Measurements from ENCODE around the gene RHOXF1.

DNA sequence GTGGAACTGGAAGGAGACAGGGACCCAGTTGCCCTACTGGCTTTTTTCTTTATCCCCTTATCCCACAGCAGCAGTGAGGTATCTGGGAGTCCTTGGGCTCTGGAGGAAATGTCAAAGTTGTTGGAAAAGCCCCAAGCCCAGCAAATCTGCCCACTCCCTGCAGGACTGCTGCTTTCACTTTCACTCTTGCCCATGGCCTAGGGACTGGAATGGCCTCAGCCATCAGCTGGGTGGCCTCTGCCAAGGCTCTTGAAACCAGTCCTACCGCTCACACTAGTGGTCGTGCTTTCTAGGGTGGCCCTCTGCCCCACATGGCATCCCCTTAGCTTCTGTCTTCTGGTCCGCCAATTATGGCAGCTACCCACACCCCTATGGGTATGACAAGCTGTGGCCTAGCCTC is 9.7 kb upstream of the RHOXF1 start:
- TF ChIP-seq, protein P1, sequence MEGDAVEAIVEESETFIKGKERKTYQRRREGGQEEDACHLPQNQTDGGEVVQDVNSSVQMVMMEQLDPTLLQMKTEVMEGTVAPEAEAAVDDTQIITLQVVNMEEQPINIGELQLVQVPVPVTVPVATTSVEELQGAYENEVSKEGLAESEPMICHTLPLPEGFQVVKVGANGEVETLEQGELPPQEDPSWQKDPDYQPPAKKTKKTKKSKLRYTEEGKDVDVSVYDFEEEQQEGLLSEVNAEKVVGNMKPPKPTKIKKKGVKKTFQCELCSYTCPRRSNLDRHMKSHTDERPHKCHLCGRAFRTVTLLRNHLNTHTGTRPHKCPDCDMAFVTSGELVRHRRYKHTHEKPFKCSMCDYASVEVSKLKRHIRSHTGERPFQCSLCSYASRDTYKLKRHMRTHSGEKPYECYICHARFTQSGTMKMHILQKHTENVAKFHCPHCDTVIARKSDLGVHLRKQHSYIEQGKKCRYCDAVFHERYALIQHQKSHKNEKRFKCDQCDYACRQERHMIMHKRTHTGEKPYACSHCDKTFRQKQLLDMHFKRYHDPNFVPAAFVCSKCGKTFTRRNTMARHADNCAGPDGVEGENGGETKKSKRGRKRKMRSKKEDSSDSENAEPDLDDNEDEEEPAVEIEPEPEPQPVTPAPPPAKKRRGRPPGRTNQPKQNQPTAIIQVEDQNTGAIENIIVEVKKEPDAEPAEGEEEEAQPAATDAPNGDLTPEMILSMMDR (tag by site-specific recombination; IDR thresholded peaks at IDR 0.05), result no peak
- TF ChIP-seq ZNF132 (tag by site-specific recombination; IDR thresholded peaks at IDR 0.05; ENCODE audit: borderline replicate concordance) (no peak), ZNF146 (tag by site-specific recombination; IDR thresholded peaks at IDR 0.05) (no peak), ZNF660 (tag by site-specific recombination; IDR thresholded peaks at IDR 0.05) (no peak), YY1 (tag by site-specific recombination; IDR thresholded peaks at IDR 0.05) (no peak), TCF7L2 (IDR thresholded peaks at IDR 0.05; ENCODE audit: borderline replicate concordance, low read depth, low read length) (no peak)
- TF ChIP-seq, protein P2, sequence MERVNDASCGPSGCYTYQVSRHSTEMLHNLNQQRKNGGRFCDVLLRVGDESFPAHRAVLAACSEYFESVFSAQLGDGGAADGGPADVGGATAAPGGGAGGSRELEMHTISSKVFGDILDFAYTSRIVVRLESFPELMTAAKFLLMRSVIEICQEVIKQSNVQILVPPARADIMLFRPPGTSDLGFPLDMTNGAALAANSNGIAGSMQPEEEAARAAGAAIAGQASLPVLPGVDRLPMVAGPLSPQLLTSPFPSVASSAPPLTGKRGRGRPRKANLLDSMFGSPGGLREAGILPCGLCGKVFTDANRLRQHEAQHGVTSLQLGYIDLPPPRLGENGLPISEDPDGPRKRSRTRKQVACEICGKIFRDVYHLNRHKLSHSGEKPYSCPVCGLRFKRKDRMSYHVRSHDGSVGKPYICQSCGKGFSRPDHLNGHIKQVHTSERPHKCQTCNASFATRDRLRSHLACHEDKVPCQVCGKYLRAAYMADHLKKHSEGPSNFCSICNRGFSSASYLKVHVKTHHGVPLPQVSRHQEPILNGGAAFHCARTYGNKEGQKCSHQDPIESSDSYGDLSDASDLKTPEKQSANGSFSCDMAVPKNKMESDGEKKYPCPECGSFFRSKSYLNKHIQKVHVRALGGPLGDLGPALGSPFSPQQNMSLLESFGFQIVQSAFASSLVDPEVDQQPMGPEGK (tag by site-specific recombination; IDR thresholded peaks at IDR 0.05), result no peak
- TF ChIP-seq, protein P3, sequence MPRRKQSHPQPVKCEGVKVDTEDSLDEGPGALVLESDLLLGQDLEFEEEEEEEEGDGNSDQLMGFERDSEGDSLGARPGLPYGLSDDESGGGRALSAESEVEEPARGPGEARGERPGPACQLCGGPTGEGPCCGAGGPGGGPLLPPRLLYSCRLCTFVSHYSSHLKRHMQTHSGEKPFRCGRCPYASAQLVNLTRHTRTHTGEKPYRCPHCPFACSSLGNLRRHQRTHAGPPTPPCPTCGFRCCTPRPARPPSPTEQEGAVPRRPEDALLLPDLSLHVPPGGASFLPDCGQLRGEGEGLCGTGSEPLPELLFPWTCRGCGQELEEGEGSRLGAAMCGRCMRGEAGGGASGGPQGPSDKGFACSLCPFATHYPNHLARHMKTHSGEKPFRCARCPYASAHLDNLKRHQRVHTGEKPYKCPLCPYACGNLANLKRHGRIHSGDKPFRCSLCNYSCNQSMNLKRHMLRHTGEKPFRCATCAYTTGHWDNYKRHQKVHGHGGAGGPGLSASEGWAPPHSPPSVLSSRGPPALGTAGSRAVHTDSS (tag by site-specific recombination; IDR thresholded peaks at IDR 0.05), result no peak
